K562 (cell line): ENCODE measurements around the gene PDE6B.

Experiments used
- BHLHE40 ChIP-seq: IDR thresholded peaks from 2 replicates; pipeline ENCODE4 v1.6.1; 2011; ENCODE audit warnings: low read length, improper control_type of control experiment
- E2F3 ChIP-seq: fragments of 250-450 bp; sonication (Bioruptor Pico); IDR thresholded peaks from 2 replicates; pipeline ENCODE4 v1.4.0; 2020; ENCODE audit warnings: mild to moderate bottlenecking
- HDGF ChIP-seq: fragments of 450-650 bp; IDR thresholded peaks from 2 replicates; pipeline ENCODE4 v1.6.1; 2016
- KAT7 ChIP-seq: sonication (generic); formaldehyde crosslinking; IDR thresholded peaks from 2 replicates; pipeline ENCODE4 v1.8.0; 2022; ENCODE audit warnings: missing genetic modification reagents, mild to moderate bottlenecking, borderline replicate concordance
- MED1 ChIP-seq: sonication (generic); formaldehyde crosslinking; IDR thresholded peaks from 2 replicates; pipeline ENCODE4 v1.8.1; 2023; ENCODE audit warnings: missing genetic modification reagents, borderline replicate concordance
- POLR2A ChIP-seq: fragments of 450-650 bp; conservative IDR thresholded peaks from 2 replicates; pipeline ENCODE4 v1.6.1; 2016
- RFX1 ChIP-seq: fragments of 450-650 bp; IDR thresholded peaks from 2 replicates; pipeline ENCODE4 v1.6.1; 2016; ENCODE audit warnings: mild to moderate bottlenecking, moderate library complexity
- SPI1 ChIP-seq: IDR thresholded peaks from 2 replicates; pipeline ENCODE4 v1.6.1; 2011; ENCODE audit warnings: low read depth, low read length, control low read depth, borderline replicate concordance
- TRIM25 ChIP-seq: fragments of 450-650 bp; IDR thresholded peaks from 2 replicates; pipeline ENCODE4 v1.7.0; 2016; ENCODE audit warnings: borderline replicate concordance
- ZNF133 ChIP-seq: fragments of 250-450 bp; sonication (Bioruptor Pico); IDR thresholded peaks from 2 replicates; pipeline ENCODE4 v1.4.0; 2020; ENCODE audit warnings: mild to moderate bottlenecking
- ZNF318 ChIP-seq, 2 experiments: fragments of 450-650 bp; IDR thresholded peaks; 2 replicates each; pipeline ENCODE4 v1.6.1; 2016; ENCODE audit warnings: mild to moderate bottlenecking in 2 of 2, borderline replicate concordance in 1 of 2, low read depth in 1 of 2, moderate library complexity in 1 of 2
- TF ChIP-seq, protein P1 (sequence below): fragments of 450-650 bp; IDR thresholded peaks from 2 replicates; pipeline ENCODE4 v1.6.1; 2017; ENCODE audit warnings: mild to moderate bottlenecking, moderate library complexity
- TF ChIP-seq, protein P2 (sequence below), 3 experiments: IDR thresholded peaks in 2 of 3; conservative IDR thresholded peaks in 1 of 3; 2 replicates each; pipeline ENCODE4 v1.5.1; 2011 to 2012; ENCODE audit warnings: low read length in 3 of 3, mild to moderate bottlenecking in 3 of 3, control low read depth in 2 of 3, improper control_type of control experiment in 1 of 3, inconsistent platforms in 1 of 3, low read depth in 1 of 3, mixed read lengths in 1 of 3, moderate library complexity in 1 of 3; ENCODE audit not compliant: insufficient read depth in 2 of 3

DNA sequence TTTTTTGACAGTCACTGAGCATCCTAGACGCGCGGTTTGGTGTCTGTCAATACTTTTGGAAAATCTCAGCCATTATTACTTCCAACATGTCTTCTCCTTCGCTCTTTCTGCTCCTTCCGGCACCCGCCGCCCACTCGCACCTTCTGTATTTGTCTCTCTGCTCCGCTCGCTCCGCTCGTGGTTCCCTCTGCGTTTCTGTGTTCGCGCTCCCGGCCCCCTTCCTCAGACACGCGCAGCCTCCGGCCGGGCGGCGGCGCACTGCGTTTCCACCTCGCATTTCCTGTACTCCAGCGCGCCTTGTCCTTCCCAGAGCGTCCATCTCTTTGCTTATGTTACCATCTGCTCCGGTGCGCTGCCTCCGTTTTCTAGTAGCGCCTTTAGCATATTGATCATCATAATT, 21.1 kb downstream of the PDE6B start:
- no peak for TF ChIP-seq TRIM25
- TF ChIP-seq POLR2A, result 0 out of 2 replicates have a peak, but pooled peaks have one; percentile 30
- TF ChIP-seq, protein P1, sequence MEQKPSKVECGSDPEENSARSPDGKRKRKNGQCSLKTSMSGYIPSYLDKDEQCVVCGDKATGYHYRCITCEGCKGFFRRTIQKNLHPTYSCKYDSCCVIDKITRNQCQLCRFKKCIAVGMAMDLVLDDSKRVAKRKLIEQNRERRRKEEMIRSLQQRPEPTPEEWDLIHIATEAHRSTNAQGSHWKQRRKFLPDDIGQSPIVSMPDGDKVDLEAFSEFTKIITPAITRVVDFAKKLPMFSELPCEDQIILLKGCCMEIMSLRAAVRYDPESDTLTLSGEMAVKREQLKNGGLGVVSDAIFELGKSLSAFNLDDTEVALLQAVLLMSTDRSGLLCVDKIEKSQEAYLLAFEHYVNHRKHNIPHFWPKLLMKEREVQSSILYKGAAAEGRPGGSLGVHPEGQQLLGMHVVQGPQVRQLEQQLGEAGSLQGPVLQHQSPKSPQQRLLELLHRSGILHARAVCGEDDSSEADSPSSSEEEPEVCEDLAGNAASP, result no peak
- TF ChIP-seq, protein P2, sequence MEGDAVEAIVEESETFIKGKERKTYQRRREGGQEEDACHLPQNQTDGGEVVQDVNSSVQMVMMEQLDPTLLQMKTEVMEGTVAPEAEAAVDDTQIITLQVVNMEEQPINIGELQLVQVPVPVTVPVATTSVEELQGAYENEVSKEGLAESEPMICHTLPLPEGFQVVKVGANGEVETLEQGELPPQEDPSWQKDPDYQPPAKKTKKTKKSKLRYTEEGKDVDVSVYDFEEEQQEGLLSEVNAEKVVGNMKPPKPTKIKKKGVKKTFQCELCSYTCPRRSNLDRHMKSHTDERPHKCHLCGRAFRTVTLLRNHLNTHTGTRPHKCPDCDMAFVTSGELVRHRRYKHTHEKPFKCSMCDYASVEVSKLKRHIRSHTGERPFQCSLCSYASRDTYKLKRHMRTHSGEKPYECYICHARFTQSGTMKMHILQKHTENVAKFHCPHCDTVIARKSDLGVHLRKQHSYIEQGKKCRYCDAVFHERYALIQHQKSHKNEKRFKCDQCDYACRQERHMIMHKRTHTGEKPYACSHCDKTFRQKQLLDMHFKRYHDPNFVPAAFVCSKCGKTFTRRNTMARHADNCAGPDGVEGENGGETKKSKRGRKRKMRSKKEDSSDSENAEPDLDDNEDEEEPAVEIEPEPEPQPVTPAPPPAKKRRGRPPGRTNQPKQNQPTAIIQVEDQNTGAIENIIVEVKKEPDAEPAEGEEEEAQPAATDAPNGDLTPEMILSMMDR (IDR thresholded peaks at IDR 0.05 in 2 of 3, conservative IDR thresholded peaks at IDR 0.05 in 1 of 3; ENCODE audit: insufficient read depth in 2 of 3, low read depth in 1 of 3, low read length in 3 of 3), result peak; percentile 9 to 17 (median 14); a peak in 1 of 6 replicates
- TF ChIP-seq KAT7 (CRISPR knock-in tag), result no peak
- no peak for TF ChIP-seq BHLHE40
- TF ChIP-seq HDGF, result no peak
- TF ChIP-seq ZNF318 (IDR thresholded peaks at IDR 0.05; ENCODE audit: borderline replicate concordance in 1 of 2, low read depth in 1 of 2), result no peak
- TF ChIP-seq SPI1, result no peak
- TF ChIP-seq RFX1, result no peak
- no peak for TF ChIP-seq MED1 (CRISPR knock-in tag)
- TF ChIP-seq ZNF133 (CRISPR knock-in tag), result no peak
- TF ChIP-seq E2F3 (CRISPR knock-in tag), result no peak
